GM19240 (cell line): Measurements from ENCODE around the gene BTF3L4.
A peak's percentile ranks its signal among the peaks of the same experiment; 100 is the strongest.

Experiments used
- DNase-seq: peaks from one replicate; pipeline ENCODE4 v3.0.0; 2011; ENCODE audit warnings: low spot score; ENCODE audit not compliant: insufficient read length

BTF3L4 gene

DNA sequence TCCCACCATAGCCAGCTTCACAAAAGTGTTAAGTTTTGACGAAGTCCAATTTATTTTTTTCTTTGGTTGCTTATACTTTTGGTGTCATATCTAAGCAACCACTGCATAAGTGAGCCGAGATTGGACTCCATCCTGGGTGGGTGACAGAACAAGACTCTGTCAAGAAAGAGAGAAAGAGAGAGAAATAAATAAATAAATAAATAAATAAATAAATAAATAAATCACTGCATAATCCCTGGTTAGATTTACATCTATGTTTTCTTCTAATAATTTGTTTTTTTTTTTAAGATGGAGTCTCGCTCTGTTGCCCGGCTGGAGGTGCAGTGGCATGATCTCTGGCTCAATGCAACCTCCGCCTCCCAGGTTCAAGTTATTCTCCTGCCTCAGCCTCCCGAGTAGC lies 67.5 kb downstream of the BTF3L4 start:
- DNase-seq: no peak

DNA sequence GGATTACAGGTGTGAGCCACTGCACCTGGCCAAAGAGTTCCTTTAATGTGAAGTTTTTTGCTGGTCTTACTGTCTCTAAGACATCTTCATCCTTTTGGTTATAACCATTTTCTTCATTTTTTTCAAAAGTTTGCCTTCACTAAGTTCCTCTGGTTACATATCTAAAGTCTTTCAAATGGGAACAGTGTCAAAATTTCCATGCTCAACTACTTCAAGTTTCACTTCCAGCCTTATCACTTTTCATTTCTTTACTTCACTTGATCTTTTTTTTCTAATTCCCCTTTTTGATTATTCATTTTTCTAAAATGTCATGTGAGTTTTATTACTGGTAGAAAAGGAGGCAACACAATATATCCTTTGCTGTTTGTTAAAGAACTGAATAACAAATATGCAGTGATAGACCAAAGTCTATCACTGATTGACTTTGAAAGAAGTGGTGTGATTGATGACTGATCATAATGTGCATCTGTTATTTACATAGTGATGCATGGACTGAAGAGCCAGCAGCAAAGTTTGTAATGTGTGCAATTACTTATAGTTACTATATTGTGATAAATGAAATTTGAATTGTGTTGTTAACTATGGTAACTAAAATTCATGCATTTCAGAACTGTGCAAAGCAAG lies 69.8 kb downstream of the BTF3L4 start:
- DNase-seq: no peak

GRCh38 chr1:52127181-52128180 lies 71.4 kb downstream of the BTF3L4 start:
- no peak for DNase-seq

DNA sequence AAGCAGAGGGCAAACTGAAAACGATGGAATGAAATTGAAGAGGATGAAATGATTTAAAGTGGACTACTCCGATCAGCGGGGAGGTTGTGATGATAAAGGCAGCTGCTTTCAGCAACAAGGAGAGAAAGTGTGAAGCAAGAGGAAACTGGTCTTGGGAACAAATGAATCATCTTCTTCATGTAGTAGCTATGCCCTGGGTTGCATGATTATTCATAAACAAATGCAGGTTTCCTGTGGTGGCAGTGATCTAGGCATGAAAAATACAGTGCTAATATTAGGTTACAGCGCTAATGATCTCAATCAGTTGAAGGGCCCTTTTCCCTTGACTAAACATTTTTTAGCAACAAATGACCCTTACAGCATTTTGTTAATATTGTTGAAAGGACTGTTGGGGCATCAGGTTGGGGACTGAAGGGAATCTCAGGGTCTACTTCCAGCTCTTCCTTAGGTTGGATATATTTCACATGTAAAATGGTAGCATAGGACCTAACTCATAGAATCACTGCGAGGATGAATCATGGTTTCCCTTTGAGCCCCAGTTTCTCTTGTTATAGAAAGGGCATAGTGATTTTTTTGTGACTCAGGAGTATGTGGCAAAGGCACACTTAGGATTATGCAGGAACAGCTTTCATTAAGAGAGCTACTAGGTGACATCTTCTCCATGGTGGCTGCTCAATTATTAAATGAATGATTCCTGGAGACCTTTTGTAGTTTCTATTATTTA lies 83.9 kb downstream of the BTF3L4 start:
- peak; percentile 41 for DNase-seq
